Hematopoietic multipotent progenitor cell treated with erythropoietin and hydrocortisone succinate and interleukin-3 and kit ligand, for 15 days (in vitro differentiated cells): ENCODE measurements around the gene FRMPD2.
"Not testable (repeated sequence)": the region's sequence is repeated elsewhere in the genome, so short reads cannot be mapped to it uniquely, and the experiment has no call there.

Source experiments
- DNase-seq: peaks from one replicate; pipeline ENCODE4 v3.0.0-alpha.2; 2015; ENCODE audit warnings: low spot score

FRMPD2 gene

DNA sequence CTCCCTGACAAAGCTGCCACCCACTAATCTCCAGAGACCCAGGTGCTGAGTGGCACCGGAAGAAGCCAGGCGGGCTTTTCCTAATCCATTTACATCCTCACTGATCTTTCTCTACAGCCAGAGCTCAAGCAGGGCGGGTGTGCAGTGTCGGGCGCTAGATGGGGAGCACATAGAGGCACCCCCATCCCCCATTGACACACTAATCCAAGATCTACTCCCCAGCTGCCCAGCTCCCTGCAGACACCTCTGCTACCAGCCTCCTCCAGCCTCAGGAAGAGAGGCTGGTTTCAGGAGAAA, 22.2 kb downstream of the FRMPD2 start:
- no peak for DNase-seq

DNA sequence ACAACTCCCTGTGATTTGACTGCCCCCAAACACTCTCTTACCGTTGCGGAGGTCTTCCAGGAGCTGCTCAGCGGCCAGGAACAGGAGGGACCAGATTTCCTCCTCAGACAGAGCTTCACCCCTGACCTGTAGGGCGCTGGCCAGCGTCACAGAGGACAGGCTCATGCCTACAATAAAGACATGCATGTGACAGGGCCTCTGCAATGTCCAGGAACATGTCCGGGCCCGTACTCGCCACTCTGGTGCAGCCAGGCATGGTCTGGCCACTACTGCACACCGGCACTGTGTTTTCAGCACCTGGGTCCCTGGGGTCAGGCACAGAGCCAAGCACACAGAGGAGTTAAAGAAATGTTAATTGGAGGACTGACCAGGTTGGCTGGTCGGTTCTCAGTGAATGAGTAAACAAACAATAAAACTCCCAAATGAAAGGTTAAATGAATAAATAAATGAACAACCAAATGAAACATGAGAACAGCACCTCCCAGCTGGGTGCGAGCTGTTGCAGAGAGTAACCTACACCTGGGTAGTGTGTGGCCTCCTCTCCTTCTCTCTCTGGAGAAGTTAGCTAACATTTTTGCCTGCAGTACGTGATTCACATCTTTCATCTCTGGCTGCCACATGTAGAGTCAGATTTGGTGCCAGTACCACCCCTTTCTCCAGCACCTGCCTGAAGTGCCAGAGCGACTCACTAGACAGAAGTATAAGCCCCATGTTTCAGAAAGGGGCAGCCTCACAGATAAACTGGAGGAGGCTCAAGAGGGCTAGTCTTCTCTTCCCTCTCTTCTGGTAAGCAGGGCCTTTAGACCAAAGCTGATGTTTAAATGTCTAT, 22.8 kb downstream of the FRMPD2 start:
- no peak for DNase-seq

DNA sequence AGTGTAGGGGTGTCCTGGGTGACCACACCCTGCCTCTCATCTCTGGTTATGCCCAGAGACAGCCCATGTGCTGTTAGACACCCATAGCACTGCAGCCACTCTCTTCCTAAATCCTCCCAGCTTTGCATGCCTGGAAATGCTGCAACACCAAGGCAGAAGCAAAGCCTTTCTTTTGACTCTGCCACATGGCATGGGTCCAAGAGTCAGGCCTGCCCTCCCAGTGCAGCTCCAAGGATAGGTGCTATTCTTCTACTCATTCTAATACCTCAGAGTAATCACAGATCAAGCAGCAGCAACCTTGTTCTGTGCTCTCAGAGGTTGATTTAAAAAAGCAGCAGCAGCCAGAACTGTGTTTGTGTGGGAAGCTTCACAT, 23.4 kb downstream of the FRMPD2 start:
- DNase-seq = no peak

DNA sequence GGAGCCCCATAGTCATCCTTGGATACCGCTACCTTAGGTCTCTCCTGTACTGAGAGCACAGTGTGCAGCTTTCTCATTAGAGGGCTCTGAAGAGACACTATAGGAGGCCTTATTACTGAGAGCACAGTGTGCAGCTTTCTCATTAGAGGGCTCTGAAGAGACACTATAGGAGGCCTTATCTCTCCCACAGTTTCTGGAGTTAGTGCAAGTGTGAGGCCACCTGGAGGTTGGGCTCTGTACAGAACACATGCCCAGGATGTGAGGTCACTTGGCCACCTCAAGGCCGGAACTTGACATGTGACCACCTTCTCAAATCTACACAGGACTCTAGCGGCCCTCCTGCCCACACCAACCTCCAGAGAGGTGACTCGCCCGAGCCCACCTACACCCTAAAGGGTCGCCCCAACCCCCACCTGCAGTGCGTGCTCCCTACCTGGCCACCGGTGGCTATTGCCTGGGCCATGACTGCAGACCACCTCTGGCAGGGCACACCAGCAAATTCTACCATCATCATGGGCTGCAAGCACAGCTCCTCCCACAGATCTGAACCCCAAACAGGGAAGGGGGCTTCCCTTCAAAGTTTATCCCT, 24.6 kb downstream of the FRMPD2 start:
- no peak for DNase-seq

DNA sequence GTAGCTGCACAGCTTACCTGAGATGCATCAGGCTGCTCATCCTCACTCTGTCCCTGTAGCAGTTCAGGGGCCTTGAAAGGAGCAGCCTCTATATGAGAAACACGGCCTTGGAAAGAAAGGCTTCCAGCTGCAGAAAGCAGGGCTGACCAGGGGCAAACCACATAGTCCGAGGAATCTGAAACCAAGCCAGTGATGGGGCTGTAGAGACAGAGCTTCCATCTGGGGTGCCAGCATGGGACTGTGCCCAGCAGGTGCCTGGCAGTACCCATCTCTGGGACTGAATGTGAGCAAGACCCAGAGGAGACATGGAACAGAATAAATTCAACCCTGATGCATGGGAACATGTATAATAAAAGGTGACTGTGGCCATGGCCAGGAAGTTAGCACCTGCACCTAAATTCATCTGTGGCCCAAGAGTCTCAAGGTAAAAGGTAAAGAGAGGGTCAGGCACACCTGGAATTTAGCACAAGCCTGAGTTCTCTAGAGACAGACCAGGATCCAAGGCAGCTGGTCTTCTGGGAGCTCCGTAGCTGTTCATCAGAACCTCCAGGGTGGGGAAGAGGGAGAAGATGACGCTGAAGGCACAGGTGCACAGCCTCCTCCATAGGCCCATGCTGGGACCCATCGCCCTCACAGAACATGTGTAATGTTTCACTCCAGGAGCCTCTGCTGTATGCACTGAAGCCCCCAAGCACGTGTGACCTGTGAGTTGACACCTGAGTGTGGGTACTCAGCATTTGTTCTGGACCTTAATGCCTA, 25.3 kb downstream of the FRMPD2 start:
- no peak for DNase-seq

DNA sequence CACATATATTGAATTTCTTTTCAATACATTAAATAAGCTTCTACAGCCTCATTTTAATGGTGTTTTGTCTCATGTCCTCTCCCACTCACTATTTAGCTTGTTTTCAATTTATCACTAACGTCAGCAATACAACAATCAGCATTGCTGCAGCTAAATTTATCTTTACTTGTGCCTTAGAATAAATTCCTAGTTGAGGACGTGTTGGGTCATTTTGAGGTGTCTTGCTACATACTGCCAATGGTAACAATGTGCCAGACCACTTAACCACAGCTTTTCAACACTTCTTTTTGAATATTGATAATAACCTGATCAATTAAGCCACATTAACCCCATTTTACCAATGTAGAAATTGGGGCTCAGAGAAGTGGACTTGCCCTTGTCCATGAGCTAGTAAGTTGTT, 26.0 kb downstream of the FRMPD2 start:
- DNase-seq = no peak

DNA sequence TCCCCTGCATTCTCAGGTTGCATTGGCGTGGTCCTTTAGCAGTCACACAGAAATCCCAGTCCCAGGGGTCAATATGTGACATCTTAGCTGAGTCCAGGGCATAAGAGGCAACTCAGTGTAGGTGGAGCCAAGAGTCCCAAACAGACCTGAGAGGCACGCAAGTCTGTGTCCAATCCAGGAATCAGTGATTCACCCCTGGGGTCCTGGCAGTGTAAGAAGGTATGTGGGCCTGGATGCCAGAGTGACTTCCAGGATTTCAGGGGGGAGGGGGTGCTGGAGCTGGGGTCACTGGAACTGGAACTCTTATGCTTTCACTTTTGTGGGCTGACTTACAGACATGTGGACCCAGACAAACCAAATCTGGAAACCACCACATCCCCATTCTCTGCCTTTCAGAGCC, 26.8 kb downstream of the FRMPD2 start:
- DNase-seq = no peak

DNA sequence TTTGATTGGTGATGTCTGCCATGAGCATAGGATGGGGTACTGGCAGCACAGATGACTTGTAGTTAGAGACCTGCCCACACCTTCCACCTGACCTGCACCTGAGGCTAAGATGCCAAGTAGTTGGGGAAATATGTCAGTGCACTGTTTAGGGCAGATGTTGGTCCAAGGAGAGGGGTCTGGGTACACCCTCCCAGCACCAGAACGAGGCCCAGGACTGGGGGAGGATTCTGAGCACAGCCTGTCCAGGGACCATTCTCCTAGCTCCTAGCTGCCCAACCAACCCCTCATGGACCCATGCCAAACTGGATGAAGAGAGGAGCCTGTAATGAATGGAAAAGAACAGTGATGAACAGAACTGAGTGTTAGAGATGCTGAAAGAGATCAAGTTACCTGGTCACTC, 28.0 kb downstream of the FRMPD2 start:
- no peak for DNase-seq

DNA sequence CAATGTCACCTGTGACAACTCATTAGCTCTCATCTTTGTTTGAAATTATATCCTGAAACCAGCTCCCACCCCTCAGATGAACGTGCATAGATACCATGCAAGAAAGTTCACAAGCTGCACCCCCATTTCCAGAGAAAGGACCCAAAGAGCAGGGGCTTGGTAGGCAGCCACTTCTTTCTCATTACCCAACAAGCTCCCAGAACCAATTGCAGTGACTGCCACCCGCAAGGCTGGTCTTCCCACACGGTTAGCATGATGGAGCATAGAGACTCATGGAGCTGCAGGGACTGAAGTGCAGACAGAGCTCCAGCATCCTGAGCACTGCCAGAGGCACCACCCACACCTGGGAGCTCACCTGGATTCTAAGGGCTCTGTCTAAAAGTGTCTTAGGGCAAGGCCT, 28.5 kb downstream of the FRMPD2 start:
- no peak for DNase-seq

DNA sequence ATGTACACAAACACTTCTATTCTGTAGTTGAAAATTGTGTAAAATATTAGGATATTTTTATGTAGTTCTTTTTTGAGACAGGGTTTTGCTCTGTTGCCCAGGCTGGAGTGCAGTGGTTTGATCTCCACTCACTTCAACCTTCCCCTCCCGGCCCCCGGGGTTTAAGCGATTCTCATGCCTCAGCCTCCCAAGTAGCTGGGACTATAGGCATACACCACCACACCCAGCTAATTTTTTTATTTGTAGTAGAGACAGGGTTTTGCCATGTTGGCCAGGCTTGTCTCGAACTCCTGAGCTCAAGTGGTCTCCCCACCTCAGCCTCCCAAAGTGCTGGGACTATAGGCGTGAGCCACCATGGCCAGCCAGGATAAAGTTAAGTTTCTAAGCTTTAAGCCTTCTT, 30.6 kb downstream of the FRMPD2 start:
- not testable (repeated sequence) for DNase-seq

DNA sequence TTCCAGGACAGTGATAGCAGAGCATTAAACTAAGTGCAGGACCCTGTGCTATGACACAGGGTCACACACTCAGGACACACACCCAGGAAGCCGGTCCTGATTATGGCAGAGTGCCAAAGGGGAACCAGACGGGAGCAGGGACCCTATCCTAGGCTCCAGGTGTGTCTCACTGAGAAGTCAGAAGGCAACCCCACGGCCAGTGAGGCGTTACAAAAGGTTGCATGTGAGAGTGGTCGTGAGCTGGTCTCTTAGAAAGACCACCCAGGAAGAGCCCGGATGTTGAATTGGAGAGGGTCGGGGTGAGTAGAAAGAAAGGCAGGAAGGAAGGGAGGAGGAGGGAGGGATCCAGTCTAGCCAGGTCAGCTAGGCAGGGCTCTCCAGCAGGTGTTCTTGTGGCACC, 31.0 kb downstream of the FRMPD2 start:
- no peak for DNase-seq

DNA sequence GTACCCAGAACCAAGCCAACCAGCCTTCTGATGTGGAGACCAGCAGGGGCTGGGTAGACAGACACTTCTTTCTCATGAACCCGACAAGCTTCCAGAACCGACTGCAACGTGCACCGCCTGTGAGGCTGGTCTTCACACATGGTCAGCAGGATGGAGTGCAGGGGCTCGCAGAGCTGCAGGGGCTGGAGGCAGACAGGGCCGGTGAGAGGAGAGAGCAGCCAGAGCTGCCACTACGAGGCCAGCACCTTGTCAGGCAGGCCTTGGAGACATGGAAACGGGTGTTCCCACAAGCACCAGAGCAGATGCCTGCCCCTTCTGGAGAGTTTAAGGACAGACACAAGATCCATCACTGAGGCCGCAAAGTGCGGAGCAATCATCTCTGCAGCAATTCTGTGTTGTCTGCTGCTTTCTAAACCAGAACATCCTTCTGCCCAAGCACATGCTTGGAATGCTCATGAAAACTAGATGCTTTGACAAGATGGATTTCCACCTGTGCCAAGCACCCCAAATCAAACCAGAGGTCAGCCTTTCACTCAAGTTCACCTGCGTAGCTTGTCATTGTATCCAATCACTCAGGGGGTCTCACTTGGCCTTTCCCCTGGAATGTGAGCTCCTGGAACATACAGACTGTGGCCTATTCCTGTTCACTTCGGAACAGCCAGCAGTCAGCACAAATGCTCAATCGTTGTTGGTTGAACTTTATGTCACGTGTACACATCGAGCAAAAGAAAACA, 32.2 kb downstream of the FRMPD2 start:
- no peak for DNase-seq

DNA sequence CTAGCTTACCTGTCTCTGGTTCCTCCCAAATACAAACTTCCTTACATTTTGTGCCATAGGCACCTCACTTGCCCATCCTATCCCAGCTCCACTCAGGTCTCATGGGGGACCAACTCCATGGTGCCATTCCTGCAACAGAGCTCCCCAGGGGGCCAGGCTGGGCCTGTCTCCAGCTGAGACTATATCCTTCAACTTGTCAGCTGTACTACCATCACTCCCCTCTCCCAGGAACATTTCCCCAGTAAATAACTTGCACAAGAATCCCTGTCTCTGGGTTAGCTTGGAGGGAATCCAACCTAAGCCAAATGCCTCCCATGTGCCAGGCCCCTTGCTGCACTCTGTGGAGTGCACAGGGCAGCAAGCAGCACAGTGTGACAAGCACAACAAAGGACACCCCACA, 33.2 kb downstream of the FRMPD2 start:
- DNase-seq = no peak

DNA sequence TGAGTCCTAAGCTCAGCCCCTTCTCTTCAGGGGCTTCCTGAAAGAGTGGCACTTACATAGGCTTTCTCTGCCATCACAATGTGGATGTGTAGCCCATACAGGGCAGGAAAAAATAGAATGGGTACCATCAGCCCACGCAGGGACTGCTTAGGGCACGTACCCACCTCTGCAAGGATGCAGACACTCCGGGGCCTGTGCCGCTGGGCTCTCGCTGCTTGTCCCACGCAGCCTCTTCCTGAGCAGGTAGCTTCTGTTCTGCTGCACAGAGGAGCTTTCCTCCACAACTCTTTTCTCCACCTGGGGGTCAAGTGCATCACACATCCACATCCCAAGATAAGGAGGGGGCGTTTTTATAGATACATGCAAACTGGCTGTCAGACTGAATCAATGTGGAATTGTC, 34.3 kb downstream of the FRMPD2 start:
- DNase-seq = no peak

DNA sequence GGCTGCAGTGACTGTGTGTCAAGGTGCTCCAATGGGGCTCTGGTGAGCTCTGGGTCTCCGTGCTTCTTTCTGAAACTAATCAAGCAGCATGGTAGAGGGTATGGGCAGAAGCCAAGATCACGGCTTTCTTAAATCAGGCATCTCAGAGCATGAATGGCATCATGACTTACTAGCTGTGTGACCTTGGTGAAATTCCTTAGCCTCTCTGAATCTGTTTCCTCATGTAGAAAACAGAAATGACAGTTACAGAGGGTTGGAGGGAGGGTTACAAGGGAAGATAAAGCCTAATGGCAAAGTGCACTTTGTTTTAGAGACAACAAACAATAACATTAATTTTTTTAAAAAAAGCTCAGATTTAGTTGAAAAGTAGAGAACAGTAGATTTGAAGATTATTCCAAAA, 34.9 kb downstream of the FRMPD2 start:
- DNase-seq = no peak

DNA sequence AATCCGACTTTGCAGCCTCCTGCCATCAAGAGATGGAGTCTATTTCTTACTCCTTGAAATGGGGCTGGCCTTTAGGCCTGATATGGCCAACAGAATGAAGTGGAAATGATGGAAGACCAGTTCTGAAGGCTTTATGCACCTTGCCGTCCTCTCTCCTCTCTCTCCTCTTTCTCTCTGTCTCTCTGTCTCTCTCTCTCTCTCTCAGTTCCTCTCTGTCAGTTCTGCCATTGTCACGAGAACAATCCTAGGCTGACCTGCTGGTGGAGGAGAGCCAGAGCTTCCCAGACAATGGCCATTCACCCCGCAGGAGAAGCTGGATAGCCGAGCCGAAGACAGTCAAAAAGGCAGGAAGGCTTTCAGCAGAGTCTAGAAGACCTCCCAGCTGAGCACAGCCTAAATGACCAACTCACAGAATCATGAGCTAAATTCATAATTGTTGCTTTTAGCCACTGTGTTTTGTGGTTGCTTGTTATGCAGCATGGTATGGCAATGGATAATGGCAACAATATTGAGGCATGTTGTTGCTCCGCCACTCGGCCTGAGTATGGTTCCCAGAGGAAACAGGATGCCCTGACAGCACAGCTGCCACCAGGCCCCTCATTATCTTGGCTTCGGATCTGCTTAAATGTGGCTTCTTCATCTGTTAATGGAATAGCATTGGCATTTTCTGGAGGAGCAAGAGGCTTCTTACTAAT, 35.5 kb downstream of the FRMPD2 start:
- DNase-seq = no peak

DNA sequence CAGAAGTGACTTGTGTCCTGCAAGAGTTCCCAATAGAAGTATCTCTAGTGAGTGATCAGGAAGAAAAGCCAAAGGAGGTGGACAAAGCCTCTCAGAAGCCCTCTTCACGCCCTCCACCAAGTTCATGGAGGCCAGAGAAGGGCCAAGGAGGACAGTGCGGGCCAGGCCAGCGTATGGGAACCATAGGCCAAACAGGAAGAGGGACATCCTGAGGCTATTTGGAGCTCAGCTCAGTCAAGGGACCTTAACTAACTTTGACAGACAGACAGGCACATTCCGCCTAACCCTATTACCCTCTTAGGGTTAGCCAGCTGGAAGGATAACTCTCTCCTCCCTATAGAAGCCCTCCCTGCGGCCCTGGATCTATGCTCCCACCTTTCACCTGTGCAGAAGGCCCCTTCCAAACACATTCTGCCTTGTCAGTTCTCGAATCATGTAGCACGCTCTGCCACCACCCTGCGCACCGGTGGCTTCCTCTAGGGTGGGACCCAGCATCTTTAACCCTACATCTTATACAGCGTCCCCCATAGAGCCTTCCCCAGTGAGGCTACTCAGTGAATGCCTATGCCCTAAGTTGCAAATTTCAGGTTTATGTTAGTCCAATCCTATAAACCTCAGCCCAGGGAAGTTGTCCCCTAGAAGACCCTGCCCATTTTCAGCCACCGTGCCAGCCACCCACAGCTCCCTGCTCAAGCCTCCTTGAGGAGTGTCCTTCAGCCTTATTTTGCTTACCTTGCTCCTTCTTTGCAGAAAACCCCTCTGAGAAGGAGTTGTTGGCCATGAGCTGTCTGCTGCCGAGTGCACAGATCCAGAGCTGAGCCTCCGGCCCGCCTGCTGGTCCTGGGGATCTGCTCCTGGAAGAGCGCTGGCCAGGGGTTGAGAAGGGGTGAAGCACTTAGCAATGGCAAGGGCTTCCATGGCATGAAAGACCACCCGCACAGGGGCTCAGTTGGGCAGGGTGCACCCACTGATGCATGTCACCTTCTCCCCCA, 36.9 kb downstream of the FRMPD2 start:
- DNase-seq = no peak

DNA sequence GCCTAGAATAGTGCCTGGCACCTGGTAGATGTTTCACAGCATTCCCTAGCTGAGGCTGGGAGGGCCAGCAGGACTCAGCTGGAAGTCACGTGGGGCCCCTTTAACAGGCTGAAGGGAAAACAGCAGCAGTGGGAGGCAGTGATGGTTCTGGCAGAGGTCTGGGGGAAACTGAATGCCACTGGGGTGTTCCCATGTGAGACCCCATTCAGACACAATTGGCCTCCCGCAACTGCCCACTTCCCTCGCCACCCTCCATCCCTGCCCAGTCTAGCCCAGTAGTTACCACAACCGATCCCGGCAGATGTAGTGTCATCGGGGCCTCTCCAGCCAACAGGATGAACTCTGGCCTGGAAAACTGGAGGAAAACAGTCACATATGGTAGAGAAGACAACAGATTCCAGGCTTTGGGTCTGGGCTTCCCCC, 38.3 kb downstream of the FRMPD2 start:
- DNase-seq = no peak

DNA sequence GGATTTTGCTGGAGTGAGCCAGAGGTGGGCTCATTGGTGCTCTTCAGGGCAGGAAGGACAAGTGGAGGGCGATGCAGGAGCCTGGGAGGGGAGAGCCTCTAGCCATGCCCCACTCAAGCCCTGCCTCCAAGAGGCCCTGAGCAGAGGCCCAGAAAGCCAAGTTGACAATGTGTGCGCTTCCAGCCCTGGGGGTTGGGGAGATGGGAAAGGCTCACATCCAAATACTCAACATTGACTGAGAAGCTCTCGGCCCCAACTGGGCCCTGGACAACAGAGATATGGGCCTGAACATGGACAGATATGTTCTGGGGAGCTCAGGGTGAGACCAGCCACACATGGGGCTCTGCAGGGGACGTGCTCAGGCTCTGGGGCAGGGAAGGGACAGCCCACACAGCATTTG, 39.0 kb downstream of the FRMPD2 start:
- no peak for DNase-seq

DNA sequence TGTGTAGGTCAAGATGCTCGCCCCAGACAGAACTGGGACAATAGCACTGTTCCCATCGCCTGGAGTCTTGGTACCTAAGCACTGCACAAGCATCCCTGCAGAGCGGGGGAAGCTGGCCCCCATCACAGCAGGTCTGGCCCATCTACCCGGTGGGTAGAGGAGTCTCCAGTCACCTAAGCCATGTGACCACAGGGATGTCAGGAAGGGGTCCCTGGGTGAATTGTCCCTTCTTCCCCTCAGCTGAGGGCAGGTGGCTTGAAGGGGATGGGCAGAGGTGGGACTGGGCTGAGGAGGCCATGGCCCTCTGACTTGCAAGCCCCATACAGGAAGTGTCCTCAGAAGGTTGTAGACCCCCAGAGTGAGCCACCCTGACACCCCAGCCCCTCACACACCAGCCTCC, 39.7 kb downstream of the FRMPD2 start:
- no peak for DNase-seq

DNA sequence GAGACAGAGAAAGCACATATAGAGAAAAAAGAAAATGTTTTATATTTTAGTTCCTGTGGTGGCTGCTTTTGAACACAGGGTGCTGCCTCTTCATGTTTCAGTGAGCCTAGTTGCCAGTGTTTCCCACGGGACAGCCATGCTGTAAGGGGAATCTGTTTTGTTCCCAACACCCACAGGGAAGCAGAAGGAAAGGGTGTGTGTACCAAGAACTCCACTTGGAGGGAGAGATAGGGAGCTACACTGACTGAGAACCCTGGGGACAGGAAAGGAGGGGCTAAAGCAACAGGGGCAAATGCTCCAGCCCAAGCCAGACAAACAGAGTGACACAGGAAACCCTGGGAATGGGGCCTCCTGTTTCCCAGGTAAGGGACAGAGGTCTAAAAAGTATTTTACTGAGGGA, 40.2 kb downstream of the FRMPD2 start:
- DNase-seq = no peak
